ENCODE data around the gene F10. TPM values are rescaled to one million over a fixed set of nuclear protein-coding genes. Genes with fewer than 3 reads are reported as not detected.
A peak's percentile ranks its signal among the peaks of the same experiment; 100 is the strongest.
"Not testable (repeated sequence)": the region's sequence is repeated elsewhere in the genome, so short reads cannot be mapped to it uniquely, and the experiment has no call there.

The F10 gene
- total RNA-seq, 2 experiments from 2014 or later, result not detected

- DNase-seq, result peak; percentile 43
- peak overlapping the region; percentile 63 for H3K4me3 Mint-ChIP-seq
- H3K27ac Mint-ChIP-seq, result no peak overlapping the region
- H3K9me3 Mint-ChIP-seq, result peaks cover 8% of the 10 kb centered on the region
- H3K4me1 Mint-ChIP-seq, result peaks cover 16% of the 10 kb centered on the region
- H3K27me3 Mint-ChIP-seq, result peaks cover 25% of the 10 kb centered on the region
- H3K36me3 Mint-ChIP-seq, result peaks cover 1% of the 10 kb centered on the region
These were observed 31.5 kb downstream of the F10 start for GRCh38 chr13:113153810-113154748.

DNA sequence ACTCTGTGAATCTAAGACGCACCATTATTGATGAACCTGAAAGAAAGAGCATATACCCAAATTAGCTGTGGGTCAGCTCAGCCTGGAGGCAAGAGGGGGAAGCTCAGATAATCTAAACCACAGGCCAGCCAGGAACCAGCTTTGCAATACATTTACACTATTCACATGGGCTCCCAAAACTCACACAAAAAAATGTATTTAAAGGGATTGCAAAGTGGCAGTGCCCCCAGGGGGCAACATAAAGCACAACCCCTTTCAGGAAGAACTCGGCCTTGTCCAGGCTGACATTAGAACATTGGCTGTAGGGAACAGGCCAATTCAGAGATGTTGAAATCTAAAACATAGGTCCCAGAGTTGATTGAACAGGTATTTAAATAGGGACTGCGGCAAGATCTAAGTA is 32.6 kb downstream of the F10 start:
- peaks cover 1% of the 10 kb centered on the region for H3K36me3 Mint-ChIP-seq
- peaks cover 16% of the 10 kb centered on the region for H3K4me1 Mint-ChIP-seq
- H3K9me3 Mint-ChIP-seq, result peaks cover 8% of the 10 kb centered on the region
- H3K27me3 Mint-ChIP-seq, result peaks cover 23% of the 10 kb centered on the region
- no peak overlapping the region for H3K27ac Mint-ChIP-seq
- H3K4me3 Mint-ChIP-seq, result no peak overlapping the region
- no peak for DNase-seq

GRCh38 chr13:113155982-113156655 is 33.5 kb downstream of the F10 start:
- Mint-ChIP-seq H3K27me3 (peaks cover 18% of the 10 kb centered on the region), H3K4me1 (peaks cover 17% of the 10 kb centered on the region), H3K36me3 (peaks cover 1% of the 10 kb centered on the region), H3K9me3 (peaks cover 8% of the 10 kb centered on the region), H3K27ac (no peak overlapping the region), H3K4me3 (no peak overlapping the region)
- DNase-seq, result no peak

- no peak for DNase-seq
- H3K27me3 Mint-ChIP-seq, result peaks cover 6% of the 10 kb centered on the region
These were observed 34.8 kb downstream of the F10 start for GRCh38 chr13:113157206-113157928.

DNA sequence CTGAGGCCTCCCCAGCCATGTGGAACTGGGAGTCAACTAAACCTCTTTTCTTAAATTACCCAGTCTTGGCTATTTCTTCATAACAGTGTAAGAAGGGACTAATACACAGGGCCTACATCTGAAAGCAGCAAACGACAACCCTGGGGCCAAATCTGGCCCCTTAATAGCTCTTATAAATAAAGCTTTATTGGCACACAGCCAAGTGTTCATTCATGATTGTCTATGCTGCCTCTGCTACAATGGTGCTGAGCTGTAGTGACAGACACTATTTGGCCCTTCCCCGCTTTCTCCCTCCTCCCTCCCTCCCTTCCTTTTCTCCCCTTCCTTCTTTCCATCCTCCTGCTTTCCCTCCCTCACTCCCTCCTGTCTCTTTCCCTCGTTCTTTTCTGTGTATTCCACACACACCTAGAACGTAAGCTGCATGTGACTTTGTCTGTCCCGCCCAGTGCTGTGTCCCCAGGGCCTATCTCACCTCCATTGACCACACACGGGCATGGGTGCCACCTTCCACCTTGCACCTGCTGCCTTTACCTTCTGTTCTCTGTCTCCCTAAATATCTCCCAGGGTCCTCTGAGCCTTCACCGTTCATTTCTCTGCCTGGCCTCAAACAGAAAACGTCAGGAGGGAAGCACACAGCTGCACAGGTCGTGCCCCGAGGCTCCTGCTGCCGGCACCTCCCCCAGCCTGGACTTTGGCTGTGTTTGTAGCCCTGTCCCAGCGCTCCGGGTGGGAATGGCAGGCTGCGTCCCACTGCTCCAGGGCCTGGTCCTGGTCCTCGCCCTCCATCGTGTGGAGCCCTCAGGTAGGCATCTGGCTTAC is 35.5 kb downstream of the F10 start, which contains the start of gene PROZ:
Gene PROZ, plus strand, starts transcription at position 720 of the 819 bp plus-strand sequence. Its CDS starts 13 bp downstream, at position 733.
- peaks cover 1% of the 10 kb centered on the region for H3K36me3 Mint-ChIP-seq
- H3K4me3 Mint-ChIP-seq, result no peak within 1 kb of the TSS
- peaks cover 8% of the 10 kb centered on the region for H3K9me3 Mint-ChIP-seq
- H3K4me1 Mint-ChIP-seq, result peaks cover 13% of the 10 kb centered on the region
- H3K27ac Mint-ChIP-seq, result no peak within 1 kb of the TSS
- DNase-seq, result no peak
- H3K27me3 Mint-ChIP-seq, result no peaks in the 10 kb centered on the region

More at GRCh38 chr13:113157206-113157928, 34.8 kb downstream of the F10 start:
- peaks cover 8% of the 10 kb centered on the region for H3K9me3 Mint-ChIP-seq
- H3K4me3 Mint-ChIP-seq, result no peak overlapping the region
- no peak overlapping the region for H3K27ac Mint-ChIP-seq
- H3K36me3 Mint-ChIP-seq, result peaks cover 1% of the 10 kb centered on the region
- peaks cover 17% of the 10 kb centered on the region for H3K4me1 Mint-ChIP-seq

- Mint-ChIP-seq H3K4me1 (peaks cover 13% of the 10 kb centered on the region), H3K36me3 (no peaks in the 10 kb centered on the region), H3K9me3 (peaks cover 8% of the 10 kb centered on the region), H3K4me3 (no peak overlapping the region), H3K27ac (no peak overlapping the region), H3K27me3 (no peaks in the 10 kb centered on the region)
- DNase-seq, result no peak
These were observed 36.3 kb downstream of the F10 start for GRCh38 chr13:113158946-113159345.

GRCh38 chr13:113159701-113160100 is 37.1 kb downstream of the F10 start:
- Mint-ChIP-seq H3K4me1 (peaks cover 10% of the 10 kb centered on the region), H3K27ac (no peak overlapping the region), H3K9me3 (peaks cover 8% of the 10 kb centered on the region), H3K36me3 (no peaks in the 10 kb centered on the region), H3K4me3 (no peak overlapping the region), H3K27me3 (no peaks in the 10 kb centered on the region)
- DNase-seq, result no peak

DNA sequence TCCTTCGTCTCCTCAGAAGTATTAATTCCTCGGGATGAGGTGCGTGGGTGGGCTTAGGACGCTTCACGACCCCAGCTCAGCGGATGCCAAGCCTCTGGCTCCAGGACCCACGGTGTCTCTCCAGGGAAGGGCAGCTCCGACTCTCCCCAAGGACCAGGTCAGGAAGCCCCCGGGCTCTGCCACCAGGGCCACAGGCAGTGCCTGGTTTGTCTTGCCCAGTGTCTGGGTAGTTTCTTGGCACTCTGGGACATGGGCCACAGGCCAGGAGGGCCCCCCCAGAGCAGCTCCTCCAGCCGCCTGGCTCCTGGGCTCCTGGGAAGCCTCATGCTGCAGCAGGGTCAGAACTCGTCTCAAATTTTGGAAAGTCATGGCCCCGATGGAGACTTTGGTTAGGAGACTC is 38.4 kb downstream of the F10 start:
- Mint-ChIP-seq H3K4me3 (peak overlapping the region; percentile 12), H3K27ac (no peak overlapping the region), H3K9me3 (no peaks in the 10 kb centered on the region), H3K27me3 (no peaks in the 10 kb centered on the region), H3K36me3 (no peaks in the 10 kb centered on the region), H3K4me1 (peaks cover 13% of the 10 kb centered on the region)
- DNase-seq, result no peak

DNA sequence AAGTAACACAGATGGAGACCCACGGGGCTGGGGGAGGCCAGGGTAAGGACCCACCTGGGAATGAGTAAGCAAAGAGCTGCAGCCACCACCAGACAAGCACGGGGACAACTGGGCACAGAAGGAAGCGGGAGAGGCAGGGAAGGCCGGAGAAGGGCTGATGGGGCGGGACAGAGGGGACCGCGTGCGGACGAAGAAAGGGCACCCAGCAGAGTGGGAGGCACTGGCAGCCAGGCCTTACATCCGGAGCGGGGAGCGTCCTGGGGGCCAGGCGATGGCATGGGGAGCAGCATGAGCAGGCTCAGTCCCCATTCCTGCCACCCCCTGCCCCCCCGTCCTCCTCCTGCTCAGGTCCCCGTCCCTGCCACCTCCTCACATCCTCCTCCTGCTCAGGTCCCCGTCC is 38.8 kb downstream of the F10 start:
- Mint-ChIP-seq H3K27me3 (no peaks in the 10 kb centered on the region), H3K9me3 (no peaks in the 10 kb centered on the region), H3K27ac (no peak overlapping the region), H3K36me3 (peaks cover 3% of the 10 kb centered on the region), H3K4me1 (peaks cover 16% of the 10 kb centered on the region), H3K4me3 (peak overlapping the region; percentile 12)
- no peak for DNase-seq

DNA sequence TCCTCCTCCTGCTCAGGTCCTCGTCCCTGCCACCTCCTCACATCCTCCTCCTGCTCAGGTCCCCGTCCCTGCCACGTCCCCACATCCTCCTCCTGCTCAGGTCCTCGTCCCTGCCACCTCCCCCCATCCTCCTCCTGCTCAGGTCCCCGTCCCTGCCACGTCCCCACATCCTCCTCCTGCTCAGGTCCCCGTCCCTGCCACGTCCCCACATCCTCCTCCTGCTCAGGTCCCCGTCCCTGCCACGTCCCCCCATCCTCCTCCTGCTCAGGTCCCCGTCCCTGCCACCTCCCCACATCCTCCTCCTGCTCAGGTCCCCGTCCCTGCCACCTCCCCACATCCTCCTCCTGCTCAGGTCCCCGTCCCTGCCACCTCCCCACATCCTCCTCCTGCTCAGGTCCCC is 39.4 kb downstream of the F10 start:
- not testable (repeated sequence) for H3K4me3 Mint-ChIP-seq, H3K9me3 Mint-ChIP-seq, H3K27ac Mint-ChIP-seq, H3K36me3 Mint-ChIP-seq, DNase-seq, H3K27me3 Mint-ChIP-seq
- peaks cover 19% of the 10 kb centered on the region for H3K4me1 Mint-ChIP-seq

DNA sequence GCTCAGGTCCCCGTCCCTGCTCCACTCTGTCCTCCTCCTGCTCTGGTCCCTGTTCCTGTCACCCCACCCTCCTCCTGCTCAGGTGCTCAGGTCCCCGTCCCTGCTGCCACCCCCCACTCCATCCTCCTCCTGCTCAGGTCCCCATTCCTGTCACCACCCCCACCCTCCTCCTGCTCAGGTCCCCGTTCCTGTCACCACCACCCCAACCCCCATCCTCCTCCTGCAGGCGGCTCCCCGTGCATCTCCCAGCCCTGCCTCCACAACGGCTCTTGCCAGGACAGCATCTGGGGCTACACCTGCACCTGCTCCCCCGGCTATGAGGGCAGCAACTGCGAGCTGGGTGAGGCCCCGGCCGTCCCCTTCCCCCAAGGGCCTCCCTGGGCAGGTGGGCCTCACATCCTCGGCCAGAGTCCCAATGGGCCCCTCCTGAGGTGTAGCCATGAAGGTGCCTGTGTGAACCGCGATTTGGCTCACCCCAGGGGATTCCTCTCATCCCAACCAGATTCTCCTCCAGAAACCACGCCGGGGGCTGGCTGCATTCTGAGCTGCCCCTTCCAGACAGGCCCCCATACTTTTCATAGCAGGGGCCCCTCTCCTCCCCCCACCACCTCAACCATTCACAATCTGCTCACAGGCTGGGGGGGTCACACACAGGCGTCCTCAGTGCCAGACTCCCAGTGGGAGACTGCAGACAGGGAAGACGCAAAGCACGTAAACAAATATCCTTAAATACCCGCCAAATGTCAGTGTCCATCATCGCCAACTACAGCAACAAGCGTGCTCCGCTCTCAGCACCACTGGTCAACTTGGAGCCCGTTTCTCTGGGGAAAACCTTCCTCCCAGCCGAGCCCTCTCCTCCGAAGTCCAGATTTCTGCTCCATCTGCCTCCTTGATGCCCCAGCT is 40.4 kb downstream of the F10 start:
- Mint-ChIP-seq H3K4me1 (peaks cover 19% of the 10 kb centered on the region), H3K27ac (peak overlapping the region; percentile 29), H3K36me3 (peaks cover 14% of the 10 kb centered on the region), H3K4me3 (no peak overlapping the region), H3K27me3 (no peaks in the 10 kb centered on the region), H3K9me3 (peaks cover 3% of the 10 kb centered on the region)
- peak; percentile 18 for DNase-seq

DNA sequence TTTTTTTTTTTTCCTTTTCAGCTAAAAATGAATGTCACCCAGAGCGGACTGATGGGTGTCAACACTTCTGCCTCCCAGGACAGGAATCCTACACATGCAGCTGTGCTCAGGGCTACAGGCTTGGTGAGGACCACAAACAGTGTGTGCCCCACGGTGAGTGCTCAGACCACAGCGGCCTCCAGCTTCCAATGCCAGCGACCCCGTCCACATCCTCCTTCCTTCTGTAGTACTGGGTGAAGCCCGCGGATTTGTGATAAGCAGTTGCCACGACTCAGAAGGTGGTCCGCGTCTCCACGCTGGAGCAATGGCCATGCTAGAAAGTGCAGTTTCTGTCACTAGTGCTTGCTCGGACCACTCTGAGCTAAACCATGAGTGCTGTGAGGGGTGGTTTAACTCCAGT is 41.9 kb downstream of the F10 start:
- Mint-ChIP-seq H3K27ac (no peak overlapping the region), H3K36me3 (peaks cover 25% of the 10 kb centered on the region)

DNA sequence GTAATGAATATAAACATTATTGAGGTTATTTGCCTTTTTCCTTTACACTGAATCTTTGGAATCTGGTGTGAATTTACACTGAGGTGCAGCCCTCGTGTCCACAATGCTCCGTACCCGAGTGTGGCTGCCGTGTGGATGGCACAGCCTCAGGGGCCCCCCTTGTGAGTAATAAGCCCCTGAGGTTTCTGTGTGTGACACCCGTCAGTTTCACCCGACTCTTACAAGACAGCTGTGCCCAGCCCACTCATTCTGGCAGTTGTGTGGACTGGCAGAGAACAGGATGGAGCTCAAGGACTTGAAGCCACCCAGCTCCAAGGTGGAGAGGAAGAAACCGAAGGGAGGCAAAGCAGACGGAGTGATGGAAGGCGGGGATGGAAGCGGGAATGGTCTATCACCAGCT is 43.7 kb downstream of the F10 start:
- DNase-seq, result peak; percentile 30
- Mint-ChIP-seq H3K4me1 (peaks cover 17% of the 10 kb centered on the region), H3K36me3 (peaks cover 31% of the 10 kb centered on the region), H3K27me3 (no peaks in the 10 kb centered on the region), H3K4me3 (no peak overlapping the region), H3K27ac (no peak overlapping the region), H3K9me3 (peaks cover 3% of the 10 kb centered on the region)

More for the DNA sequence above, 41.9 kb downstream of the F10 start:
- H3K27me3 Mint-ChIP-seq, result no peaks in the 10 kb centered on the region
- peaks cover 3% of the 10 kb centered on the region for H3K9me3 Mint-ChIP-seq
- peaks cover 19% of the 10 kb centered on the region for H3K4me1 Mint-ChIP-seq
- DNase-seq, result no peak
- H3K4me3 Mint-ChIP-seq, result no peak overlapping the region

All from activated naive CD8-positive, alpha-beta T cell treated with anti-CD3 and anti-CD28 coated beads for 36 hours (primary cell).